NT2/D1 (cell line): ENCODE measurements around the gene NACAD.

Experiments
- SUZ12 ChIP-seq: IDR thresholded peaks from 2 replicates; pipeline ENCODE4 v1.6.1; 2011; ENCODE audit not compliant: insufficient read length, insufficient read depth; ENCODE audit errors: extremely low read depth
- YY1 ChIP-seq: IDR thresholded peaks from 2 replicates; pipeline ENCODE4 v1.6.1; 2011; ENCODE audit not compliant: insufficient read length, insufficient read depth
- ZNF274 ChIP-seq: IDR thresholded peaks from 2 replicates; pipeline ENCODE4 v1.6.1; 2011; ENCODE audit warnings: mild to moderate bottlenecking, low read depth, low read length

- TF ChIP-seq YY1 = no peak
- no peak for TF ChIP-seq SUZ12
- TF ChIP-seq ZNF274 = no peak
Measured at GRCh38 chr7:45133877-45134276, 45.1 kb upstream of the NACAD start.
